K562 (cell line): ENCODE data around the gene FAM20C. TPM values are rescaled to one million over a fixed set of nuclear protein-coding genes. Genes with fewer than 3 reads are reported as not detected.

ENCODE experiments used
- ATAC-seq: fragments of 200-7000 bp; cut with Tn5 transposase; 3 replicates; pipeline ENCODE4 v1.9.1; 2020; ENCODE audit warnings: moderate library complexity
- BruUV-seq: library from RNA; stranded (reverse); fragments of 400-500 nt; replicated peaks from 2 replicates; lab custom pipeline; 2021; lab: Mats Ljungman, UMichigan
- CTCF ChIA-PET: fragments of 300-600 bp; formaldehyde crosslinking; extraction: SDS; loops from one replicate; lab custom pipeline; 2021; ENCODE audit warnings: low intra/inter-chr PET ratio; lab: Yijun Ruan, JAX
- POLR2A ChIA-PET: fragments of 300-600, 350-650 bp; sonication (Branson Sonifier 250); formaldehyde crosslinking; extraction: SDS; loops from one replicate; lab custom pipeline; 2021; ENCODE audit warnings: antibody characterized with exemption, inconsistent platforms; lab: Yijun Ruan, JAX
- DNase-seq, 4 experiments: peaks; one replicate each; pipeline versions ENCODE4 v3.0.0 to v3.0.0-alpha.2; 2011 to 2018; ENCODE audit warnings: low spot score in 3 of 4, mixed read lengths in 3 of 4; ENCODE audit errors: extremely low read depth in 1 of 4
- FAIRE-seq: peaks from 2 replicates; lab custom pipeline; 2011; peaks lifted over from hg19 to GRCh38; lab: Jason Lieb, UNC
- H2AFZ ChIP-seq: 2 replicates; pipeline ENCODE4 v1.6.0; 2011; ENCODE audit warnings: low read depth, low read length, control low read depth, inconsistent platforms
- H3K27ac ChIP-seq: fragments of 200-600 bp; 3 replicates; pipeline ENCODE4 v1.8.0; 2011; ENCODE audit warnings: low read depth, mild to moderate bottlenecking, control low read depth, inconsistent platforms, low read length, moderate library complexity, mixed read lengths; ENCODE audit errors: extremely low read depth
- H3K27me3 ChIP-seq, 2 experiments: fragments of 300-600 bp in 1 of 2; 2 replicates in 1 of 2; 3 replicates in 1 of 2; pipeline versions ENCODE4 v1.6.0 to v1.8.0; 2011; ENCODE audit warnings: inconsistent platforms in 2 of 2, low read length in 2 of 2, mild to moderate bottlenecking in 1 of 2, mixed read lengths in 1 of 2, moderate library complexity in 1 of 2; ENCODE audit not compliant: control insufficient read depth in 2 of 2, insufficient read depth in 2 of 2
- H3K36me3 ChIP-seq: fragments of 300-600 bp; 3 replicates; pipeline ENCODE4 v1.8.0; 2011; ENCODE audit warnings: mild to moderate bottlenecking, low read length, inconsistent platforms; ENCODE audit not compliant: control insufficient read depth, insufficient read depth
- H3K4me1 ChIP-seq, 2 experiments: fragments of 200-600 bp in 1 of 2; replicated peaks in 1 of 2; 2 replicates in 1 of 2; 3 replicates in 1 of 2; pipeline versions ENCODE4 v1.5.1 to v1.8.0; 2011; ENCODE audit warnings: inconsistent platforms in 2 of 2, low read length in 2 of 2, mild to moderate bottlenecking in 1 of 2, mixed read lengths in 1 of 2, moderate library complexity in 1 of 2; ENCODE audit not compliant: control insufficient read depth in 2 of 2, insufficient read depth in 2 of 2
- H3K4me2 ChIP-seq: 2 replicates; pipeline ENCODE4 v1.6.1; 2011; ENCODE audit warnings: low read length, control low read depth, inconsistent platforms, mixed read lengths; ENCODE audit not compliant: insufficient read depth
- H3K4me3 ChIP-seq: fragments of 200-600 bp; sonication (generic), shearing (Covaris generic); 2 replicates; pipeline ENCODE4 v1.5.1; 2016; ENCODE audit warnings: control low read depth, inconsistent platforms
- H3K79me2 ChIP-seq: fragments of 200-600 bp; 3 replicates; pipeline ENCODE4 v1.8.0; 2011; ENCODE audit warnings: low read length, inconsistent platforms; ENCODE audit not compliant: control insufficient read depth, insufficient read depth
- H3K9ac ChIP-seq, 2 experiments: 2 replicates each; pipeline versions ENCODE4 v1.6.0 to v1.6.1; 2011; ENCODE audit warnings: low read depth in 2 of 2, low read length in 2 of 2, control low read depth in 1 of 2, inconsistent platforms in 1 of 2, mild to moderate bottlenecking in 1 of 2, mixed read lengths in 1 of 2; ENCODE audit not compliant: insufficient read depth in 1 of 2
- H3K9me1 ChIP-seq: one replicate; pipeline ENCODE4 v1.6.0; 2011; ENCODE audit warnings: inconsistent platforms, mild to moderate bottlenecking, low read length, moderate library complexity; ENCODE audit not compliant: control insufficient read depth, insufficient read depth
- H3K9me3 ChIP-seq: replicated peaks from 2 replicates; pipeline ENCODE4 v1.5.1; 2011; ENCODE audit warnings: low read depth, low read length, inconsistent platforms; ENCODE audit not compliant: control insufficient read depth, insufficient read depth
- H4K20me1 ChIP-seq: replicated peaks from 2 replicates; pipeline ENCODE4 v1.6.1; 2011; ENCODE audit warnings: low read length, inconsistent platforms, mixed read lengths; ENCODE audit not compliant: control insufficient read depth, insufficient read depth
- USF1 ChIP-seq: sonication (generic); formaldehyde crosslinking; IDR thresholded peaks from 2 replicates; pipeline ENCODE4 v1.9.0; 2022; ENCODE audit warnings: mild to moderate bottlenecking, missing genetic modification reagents
- ZBTB12 ChIP-seq: fragments of 250-450 bp; sonication (Bioruptor Pico); IDR thresholded peaks from 2 replicates; pipeline ENCODE4 v1.4.0; 2020
- WGBS: fragments of 100-300 bp; shearing (Covaris generic); methylation state at CpG from one replicate; pipeline ENCODE4 v1.1.6; 2016; ENCODE audit warnings: low coverage, mixed read lengths; ENCODE audit not compliant: insufficient coverage; ENCODE audit errors: missing lambda C conversion rate; 5-methylcytosine and 5-hydroxymethylcytosine counted together
- in situ Hi-C: fragments of 300-500 bp; cut with MboI; formaldehyde crosslinking; loops from 4 replicates; pipeline ENCODE4 v1.15.0; 2018; ENCODE audit warnings: inconsistent platforms, mixed read lengths
- intact Hi-C: fragments of 100-400 bp; cut with micrococcal nuclease; formaldehyde crosslinking; loops from 2 replicates; pipeline ENCODE4 v1.14.2; 2022
- polyA plus RNA-seq, 8 experiments: library from polyadenylated mRNA; depleted of rRNA in 4 of 8; stranded (reverse) in 5 of 8; unstranded in 3 of 8; fragments of >200 nt; fragmentation: Nextera tagmentation in 2 of 8; fragmentation: Illumina TruSeq in 1 of 8; extraction: Ambion mirVana in 2 of 8; extraction: Trizol in 1 of 8; gene quantifications; 2 replicates each; pipeline versions ENCODE4 v1.2.1 to v1.2.3, GENCODE V29; 2011 to 2014; ENCODE audit warnings: inconsistent platforms in 1 of 8, missing spikeins in 1 of 8
- total RNA-seq, 7 experiments: library from RNA; depleted of rRNA in 6 of 7; stranded (reverse); fragments of >200 nt in 6 of 7; fragmentation: Illumina TruSeq in 2 of 7; extraction: Trizol in 2 of 7; gene quantifications; 2 replicates each; pipeline versions ENCODE4 v1.2.1 to v1.2.3, GENCODE V29; 2011 to 2021; ENCODE audit warnings: low replicate concordance in 1 of 7

The FAM20C gene
- total and polyA plus RNA-seq, 9 of the 15 experiments (the other 6 are each of a cell fraction or from before 2014, with no cell fraction given) = 0.09 TPM; not detected in 8

GRCh38 chr7:199483-200249, 7.3 kb downstream of the FAM20C start:
- Histone ChIP-seq H3K4me3 (no peak overlapping the region), H3K79me2 (no peaks in the 10 kb centered on the region), H3K4me2 (no peak overlapping the region), H3K27ac (no peak overlapping the region), H3K4me1 (peaks cover 0 to 2% of the 10 kb centered on the region in 2 experiments; a peak in 1 of 5 replicates), H3K27me3 (peaks cover 48 to 97% of the 10 kb centered on the region in 2 experiments), H4K20me1 (peaks cover 26% of the 10 kb centered on the region), H3K9me3 (no peaks in the 10 kb centered on the region), H3K36me3 (no peaks in the 10 kb centered on the region), H3K9ac (no peak overlapping the region), H3K9me1 (peaks cover 2% of the 10 kb centered on the region), H2AFZ (no peak overlapping the region)
- 0 out of 2 replicates have a peak, but pooled peaks have one; percentile 19 for TF ChIP-seq USF1 (CRISPR knock-in tag)
- no peak for TF ChIP-seq ZBTB12 (CRISPR knock-in tag)
- DNase-seq (no peak), FAIRE-seq (no peak), ATAC-seq (no peak)
- WGBS = 0% methylated on average over 15 of the region's 17 CpGs
- no TSS peak for BruUV-seq
- POLR2A ChIA-PET = no interaction called here
- in situ Hi-C loops (no loop called here), intact Hi-C loops (no loop called here)
- CTCF ChIA-PET = no interaction called here
